Measurements from ENCODE around the gene GTPBP3. TPM values are rescaled to one million over a fixed set of nuclear protein-coding genes. Genes with fewer than 3 reads are reported as not detected.
A peak's percentile ranks its signal among the peaks of the same experiment; 100 is the strongest.

GTPBP3 gene
- total and polyA plus RNA-seq, 9 of the 15 experiments (the other 6 are each of a cell fraction or from before 2014, with no cell fraction given): 4.9 to 124 (median 22.6) TPM

GRCh38 chr19:17320435-17320834, 16.9 kb upstream of the GTPBP3 start:
- CTCF ChIA-PET (ENCODE audit: low intra/inter-chr PET ratio): no interaction called here
- Histone ChIP-seq H4K20me1 (replicated peaks; ENCODE audit: control insufficient read depth, insufficient read depth, low read length) (no peaks in the 10 kb centered on the region), H3K9ac (ENCODE audit: insufficient read depth in 1 of 2, low read depth in 2 of 2, low read length in 2 of 2) (no peak overlapping the region), H3K79me2 (ENCODE audit: control insufficient read depth, insufficient read depth, low read length) (no peaks in the 10 kb centered on the region; the same call in 2 of the 3 replicates), H3K27me3 (ENCODE audit: control insufficient read depth in 2 of 2, insufficient read depth in 2 of 2, low read length in 2 of 2) (no peaks in the 10 kb centered on the region), H3K27ac (ENCODE audit: extremely low read depth, low read depth, low read length) (no peak overlapping the region), H3K9me3 (replicated peaks; ENCODE audit: control insufficient read depth, insufficient read depth, low read depth, low read length) (no peaks in the 10 kb centered on the region), H2AFZ (ENCODE audit: low read depth, low read length) (no peak overlapping the region), H3K36me3 (ENCODE audit: control insufficient read depth, insufficient read depth, low read length) (peaks cover 54% of the 10 kb centered on the region), H3K4me2 (ENCODE audit: insufficient read depth, low read length) (no peak overlapping the region), H3K4me3 (no peak overlapping the region), H3K4me1 (replicated peaks in 1 of 2; ENCODE audit: control insufficient read depth in 2 of 2, insufficient read depth in 2 of 2, low read length in 2 of 2) (peaks cover 5 to 39% of the 10 kb centered on the region in 2 experiments; a peak in 4 of 5 replicates), H3K9me1 (ENCODE audit: control insufficient read depth, insufficient read depth, low read length) (no peaks in the 10 kb centered on the region)
- FAIRE-seq (no peak), DNase-seq (ENCODE audit: extremely low read depth in 1 of 4, low spot score in 3 of 4) (no peak), ATAC-seq (no peak)
- WGBS (ENCODE audit: insufficient coverage, low coverage, missing lambda C conversion rate): 78% methylated on average over 9 of the region's 11 CpGs
- POLR2A ChIA-PET: interaction anchor here (6.9 kb wide), 1 partner anchor 14 kb away, joined by 41 read pairs; the partner anchor contains the start of gene ANO8
- intact Hi-C loops (cut with micrococcal nuclease) (no loop called here), in situ Hi-C loops (cut with MboI) (no loop called here)
- TF ChIP-seq POLR2G (IDR thresholded peaks at IDR 0.05; ENCODE audit: low read depth, low read length) (peak; percentile 50; the same call in 1 of the 2 replicates), JUNB (CRISPR knock-in tag; conservative IDR thresholded peaks at IDR 0.05) (no peak)
- TF ChIP-seq, protein P1, sequence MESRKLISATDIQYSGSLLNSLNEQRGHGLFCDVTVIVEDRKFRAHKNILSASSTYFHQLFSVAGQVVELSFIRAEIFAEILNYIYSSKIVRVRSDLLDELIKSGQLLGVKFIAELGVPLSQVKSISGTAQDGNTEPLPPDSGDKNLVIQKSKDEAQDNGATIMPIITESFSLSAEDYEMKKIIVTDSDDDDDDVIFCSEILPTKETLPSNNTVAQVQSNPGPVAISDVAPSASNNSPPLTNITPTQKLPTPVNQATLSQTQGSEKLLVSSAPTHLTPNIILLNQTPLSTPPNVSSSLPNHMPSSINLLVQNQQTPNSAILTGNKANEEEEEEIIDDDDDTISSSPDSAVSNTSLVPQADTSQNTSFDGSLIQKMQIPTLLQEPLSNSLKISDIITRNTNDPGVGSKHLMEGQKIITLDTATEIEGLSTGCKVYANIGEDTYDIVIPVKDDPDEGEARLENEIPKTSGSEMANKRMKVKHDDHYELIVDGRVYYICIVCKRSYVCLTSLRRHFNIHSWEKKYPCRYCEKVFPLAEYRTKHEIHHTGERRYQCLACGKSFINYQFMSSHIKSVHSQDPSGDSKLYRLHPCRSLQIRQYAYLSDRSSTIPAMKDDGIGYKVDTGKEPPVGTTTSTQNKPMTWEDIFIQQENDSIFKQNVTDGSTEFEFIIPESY (CRISPR knock-in tag; IDR thresholded peaks at IDR 0.05): 0 out of 2 replicates have a peak, but pooled peaks have one; percentile 20
- BruUV-seq (replicated peaks): no TSS peak
